Gastrocnemius medialis (tissue), 4 donors: ENCODE measurements around the gene SIN3A.

Experiments used
- POLR2A ChIP-seq, 2 donors: fragments of 450-650 bp; IDR thresholded peaks; one replicate each; pipeline ENCODE4 v1.6.1; 2017; ENCODE audit warnings: antibody characterized with exemption in 2 of 2, mild to moderate bottlenecking in 2 of 2, moderate library complexity in 2 of 2
- TF ChIP-seq, protein P1 (sequence below), 5 experiments: fragments of 450-650 bp in 3 of 5; fragments of 200-600 bp in 2 of 5; sonication (generic) in 2 of 5; IDR thresholded peaks in 4 of 5; conservative IDR thresholded peaks in 1 of 5; 1 replicate in 4 of 5; 2 replicates in 1 of 5; pipeline ENCODE4 v1.5.1; 2016 to 2019; ENCODE audit warnings: antibody characterized with exemption in 5 of 5, mild to moderate bottlenecking in 3 of 5, moderate library complexity in 3 of 5

DNA sequence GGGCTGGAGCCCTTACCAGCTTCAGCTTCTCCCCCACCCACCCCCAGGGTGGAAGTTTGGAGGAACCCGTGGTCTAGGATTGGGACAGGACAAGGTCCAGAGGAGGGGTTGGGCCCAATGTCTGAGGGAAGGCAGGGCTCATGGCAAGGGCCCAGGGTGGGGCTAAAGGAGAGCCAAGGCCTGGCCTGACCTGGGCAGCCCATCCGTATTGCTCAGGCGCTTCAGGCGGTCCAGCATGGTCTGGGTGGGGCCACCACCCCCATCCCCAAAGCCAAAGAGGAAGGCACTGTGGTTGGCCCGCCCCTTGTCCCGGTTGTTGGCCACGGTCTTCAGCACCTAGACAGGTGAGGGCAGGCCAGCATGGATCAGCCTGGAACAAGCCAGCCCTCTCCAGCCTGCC, 90.6 kb downstream of the SIN3A start:
- TF ChIP-seq, protein P1, sequence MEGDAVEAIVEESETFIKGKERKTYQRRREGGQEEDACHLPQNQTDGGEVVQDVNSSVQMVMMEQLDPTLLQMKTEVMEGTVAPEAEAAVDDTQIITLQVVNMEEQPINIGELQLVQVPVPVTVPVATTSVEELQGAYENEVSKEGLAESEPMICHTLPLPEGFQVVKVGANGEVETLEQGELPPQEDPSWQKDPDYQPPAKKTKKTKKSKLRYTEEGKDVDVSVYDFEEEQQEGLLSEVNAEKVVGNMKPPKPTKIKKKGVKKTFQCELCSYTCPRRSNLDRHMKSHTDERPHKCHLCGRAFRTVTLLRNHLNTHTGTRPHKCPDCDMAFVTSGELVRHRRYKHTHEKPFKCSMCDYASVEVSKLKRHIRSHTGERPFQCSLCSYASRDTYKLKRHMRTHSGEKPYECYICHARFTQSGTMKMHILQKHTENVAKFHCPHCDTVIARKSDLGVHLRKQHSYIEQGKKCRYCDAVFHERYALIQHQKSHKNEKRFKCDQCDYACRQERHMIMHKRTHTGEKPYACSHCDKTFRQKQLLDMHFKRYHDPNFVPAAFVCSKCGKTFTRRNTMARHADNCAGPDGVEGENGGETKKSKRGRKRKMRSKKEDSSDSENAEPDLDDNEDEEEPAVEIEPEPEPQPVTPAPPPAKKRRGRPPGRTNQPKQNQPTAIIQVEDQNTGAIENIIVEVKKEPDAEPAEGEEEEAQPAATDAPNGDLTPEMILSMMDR (IDR thresholded peaks at IDR 0.05 in 4 of 5, conservative IDR thresholded peaks at IDR 0.05 in 1 of 5): no peak
- no peak for TF ChIP-seq POLR2A (IDR thresholded peaks at IDR 0.05)
